GM19395 (cell line): ENCODE results near the gene ARFRP1.
"Not testable (repeated sequence)": the region's sequence is repeated elsewhere in the genome, so short reads cannot be mapped to it uniquely, and the experiment has no call there.

ENCODE experiments used
- ATAC-seq: cut with Tn5 transposase; IDR thresholded peaks from one replicate; pipeline ENCODE4 v1.9.1; 2021; ENCODE audit warnings: mild to moderate bottlenecking, moderate library complexity; ENCODE audit not compliant: unreplicated experiment

Gene ARFRP1

DNA sequence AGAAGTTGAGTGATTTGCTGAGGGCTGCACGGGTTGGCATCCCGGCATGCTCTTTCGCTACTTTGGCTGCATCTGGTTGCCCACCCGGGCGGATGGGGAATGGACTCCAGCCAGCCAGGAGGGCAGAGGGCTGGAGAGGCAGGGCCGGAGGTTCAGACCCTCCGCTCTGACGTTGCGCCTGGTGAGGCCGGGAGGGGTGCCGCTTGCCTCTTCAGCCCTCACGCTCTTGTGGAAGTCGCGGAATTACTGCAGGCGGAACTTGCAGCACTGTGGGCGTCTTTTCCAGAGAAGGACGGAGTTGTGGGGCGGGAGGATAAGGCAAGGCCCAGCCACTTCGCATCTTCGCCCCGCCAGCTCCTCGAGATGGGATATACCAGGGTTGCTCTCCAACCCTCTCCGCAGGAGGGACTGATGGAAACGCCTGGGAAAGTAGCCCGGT, 49.0 kb downstream of the ARFRP1 start:
- peak; percentile 35 for ATAC-seq

DNA sequence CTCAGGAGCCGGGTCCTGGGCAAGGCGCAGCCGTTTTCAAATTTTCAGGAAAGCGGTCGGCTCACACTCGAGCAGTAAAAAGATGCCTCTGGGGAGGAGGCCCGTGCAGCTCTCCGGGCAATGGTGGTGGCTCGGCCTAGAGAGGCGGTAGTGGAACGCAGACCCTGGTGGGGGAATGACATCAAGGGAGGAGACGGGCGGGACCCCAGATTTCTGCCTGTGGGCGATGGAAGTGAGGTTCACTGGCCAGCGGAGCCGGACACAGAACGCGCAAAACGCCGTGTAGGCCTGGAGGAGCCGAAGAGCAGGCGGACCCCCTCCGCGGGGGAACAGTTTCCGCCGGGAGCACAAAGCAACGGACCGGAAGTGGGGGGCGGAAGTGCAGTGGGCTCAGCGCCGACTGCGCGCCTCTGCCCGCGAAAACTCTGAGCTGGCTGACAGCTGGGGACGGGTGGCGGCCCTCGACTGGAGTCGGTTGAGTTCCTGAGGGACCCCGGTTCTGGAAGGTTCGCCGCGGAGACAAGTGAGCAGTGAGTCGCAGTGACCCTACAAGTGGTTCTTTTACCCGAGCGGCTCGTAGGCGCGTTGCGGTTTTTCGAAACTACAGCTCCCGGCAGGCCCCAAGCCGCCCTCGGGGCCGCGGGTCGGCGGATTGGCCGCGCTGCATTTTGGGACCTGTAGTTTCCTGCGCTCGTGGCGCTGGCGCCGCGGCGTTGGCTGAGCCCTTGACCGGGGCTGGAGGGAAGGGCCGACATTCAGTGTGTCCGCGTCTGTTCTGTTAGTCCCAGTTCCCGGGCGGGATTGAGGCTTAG, 49.6 kb downstream of the ARFRP1 start, which contains the start of gene RTEL1:
TSS of gene RTEL1 (plus strand) at position 376 of the 812 bp plus-strand sequence. CDS start 1,091 bp downstream, outside the sequence.
- peak; percentile 84 for ATAC-seq

DNA sequence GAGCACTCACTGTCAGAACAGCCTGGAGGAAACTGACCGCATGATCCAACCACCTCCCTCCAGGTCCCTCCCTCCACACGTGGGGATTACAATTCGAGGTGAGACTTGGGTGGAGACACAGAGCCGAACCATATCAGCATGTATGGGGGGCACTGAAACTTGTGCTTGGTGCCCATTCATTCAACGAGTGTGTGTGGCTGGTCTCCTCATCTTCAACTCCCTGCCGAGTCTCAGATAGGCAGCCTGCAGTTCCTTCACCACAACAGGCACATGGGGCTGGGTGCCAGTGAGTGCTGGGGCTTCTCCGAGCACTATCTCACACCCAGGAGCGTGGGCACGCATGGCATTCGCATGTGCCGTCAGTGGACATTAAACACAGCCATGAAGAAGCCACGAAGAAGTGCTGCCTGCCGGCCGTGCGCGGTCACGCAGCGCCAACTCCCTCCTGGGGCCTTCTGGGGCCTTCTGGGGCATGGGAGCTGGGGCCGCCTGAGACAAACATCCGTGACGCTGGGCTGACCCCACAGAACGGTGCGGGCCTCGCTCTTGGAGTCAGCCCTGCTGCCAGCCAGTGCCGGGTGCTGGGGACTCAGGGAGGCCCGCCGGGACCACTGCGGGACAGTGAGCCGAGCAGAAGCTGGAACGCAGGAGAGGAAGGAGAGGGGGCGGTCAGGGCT, 50.4 kb downstream of the ARFRP1 start:
- ATAC-seq = no peak

DNA sequence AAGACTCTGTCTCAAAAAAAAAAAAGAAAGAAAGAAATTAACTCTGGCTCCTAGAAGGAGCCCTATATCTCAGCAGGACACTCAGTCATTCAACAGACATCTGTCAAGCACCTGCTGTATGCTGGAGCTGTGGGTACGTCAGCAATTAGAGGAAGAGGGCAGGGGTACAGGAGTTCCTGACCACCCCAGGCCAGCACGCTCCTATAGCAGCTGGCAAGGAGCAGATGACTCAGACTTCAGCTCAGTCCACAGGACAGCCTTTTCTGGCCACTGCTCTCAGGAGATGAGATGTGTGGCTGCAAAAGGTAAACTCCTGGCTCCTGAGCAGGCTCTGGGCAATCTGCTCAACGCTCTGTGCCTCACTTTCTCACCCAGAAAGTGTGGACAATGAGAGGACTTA, 51.3 kb downstream of the ARFRP1 start:
- no peak for ATAC-seq

DNA sequence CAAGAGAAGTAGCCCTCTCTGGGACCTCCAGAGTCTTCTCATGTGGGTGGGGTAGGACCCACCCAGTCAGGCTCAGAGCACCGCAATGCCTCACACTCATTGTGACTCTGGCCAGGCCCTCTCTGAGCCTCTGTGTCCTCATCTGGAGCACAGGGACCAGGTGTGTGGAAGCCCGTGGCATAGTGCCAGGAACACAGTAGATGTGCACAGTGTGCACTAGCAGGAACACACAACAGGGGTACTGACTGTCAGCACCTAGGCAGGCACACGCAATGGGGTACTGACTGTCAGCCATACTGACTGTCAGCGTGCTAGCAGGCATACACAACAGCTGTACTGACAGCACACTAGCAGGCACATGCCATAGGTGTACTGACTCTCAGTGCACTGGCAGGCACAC, 52.5 kb downstream of the ARFRP1 start:
- ATAC-seq = no peak

DNA sequence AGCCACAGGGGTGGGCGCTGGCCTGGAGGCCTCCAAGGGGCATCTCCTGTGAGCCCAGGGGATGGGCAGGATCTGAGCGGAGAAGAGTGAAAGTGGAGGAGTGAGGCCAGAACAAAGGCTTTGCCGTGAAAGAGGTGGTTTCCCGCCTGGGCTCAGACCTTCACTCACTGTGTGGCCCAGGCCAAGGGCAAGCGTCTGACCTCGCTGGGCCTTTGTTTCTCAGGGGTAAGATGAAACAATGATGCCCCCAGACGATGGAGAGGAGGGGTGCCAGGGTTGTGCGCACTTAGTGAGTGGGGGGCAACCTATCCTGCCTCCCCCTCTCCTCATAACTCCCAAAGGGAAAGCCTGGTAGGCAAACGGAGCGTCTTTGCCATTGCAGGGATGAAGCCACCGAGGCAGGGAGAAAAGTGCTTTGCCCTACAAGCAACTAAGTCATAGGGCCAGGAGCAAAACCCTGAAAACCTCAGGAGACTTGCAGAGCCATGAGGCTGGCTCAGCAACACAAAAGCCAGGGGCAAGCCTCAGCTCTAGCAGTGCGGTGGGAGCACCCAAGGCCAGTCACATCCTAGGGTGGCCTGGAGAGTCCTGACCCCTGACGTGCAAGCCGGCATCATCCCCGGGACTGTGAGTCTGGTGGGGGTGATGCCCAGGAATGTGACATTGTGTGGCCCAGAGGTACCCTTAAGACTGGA, 53.7 kb downstream of the ARFRP1 start:
- ATAC-seq = no peak

DNA sequence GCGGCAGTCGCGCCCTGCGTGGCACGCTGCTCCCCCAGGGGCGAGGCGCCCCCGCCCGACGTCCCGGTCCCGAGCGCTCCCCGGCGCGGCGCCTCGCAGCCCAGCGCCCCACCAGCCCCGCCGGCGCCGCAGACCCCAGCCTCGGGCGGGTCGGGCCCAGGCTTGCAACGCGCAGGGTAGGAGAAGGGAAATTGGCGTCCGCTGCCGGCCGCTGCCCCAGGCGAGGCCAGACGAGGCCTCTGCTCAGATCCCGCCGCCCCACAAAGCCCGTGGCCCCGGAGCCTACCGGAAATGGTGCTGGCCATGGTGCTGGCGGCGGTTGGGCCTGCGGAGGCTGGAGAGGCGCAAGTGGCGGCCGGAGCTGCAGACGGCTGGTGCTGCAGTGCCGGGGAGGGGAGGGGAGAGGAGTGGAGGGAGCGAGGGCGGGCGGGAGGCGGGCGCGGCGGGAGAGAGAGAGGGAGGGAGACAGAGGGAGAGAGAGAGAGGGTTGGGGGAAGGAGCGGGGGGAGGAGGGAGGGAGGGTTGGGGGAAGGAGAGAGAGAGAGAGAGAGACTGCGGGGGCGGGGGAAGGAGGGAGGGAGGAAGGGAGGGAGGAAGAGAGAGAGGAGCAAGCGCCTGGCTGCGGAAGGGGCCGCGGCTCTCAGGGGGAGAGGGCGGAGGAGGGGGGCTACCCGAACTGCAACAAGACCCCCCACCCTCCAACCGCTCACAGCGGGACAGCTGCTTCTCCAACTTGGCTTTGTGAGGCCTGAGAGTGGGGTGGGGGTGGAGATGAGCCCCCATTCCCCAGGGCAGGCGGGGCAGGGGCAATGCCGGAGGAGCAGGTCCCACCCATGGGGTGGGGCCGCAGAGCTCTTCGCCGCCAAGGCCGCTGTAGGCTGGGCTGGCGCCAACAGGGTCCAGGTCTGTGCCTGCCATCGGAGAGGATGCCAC, 54.5 kb downstream of the ARFRP1 start, which contains the start of gene STMN3:
TSS of gene STMN3 (minus strand) at position 384 of the 933 bp plus-strand sequence. CDS start at position 305, 79 bp downstream.
- no peak for ATAC-seq

DNA sequence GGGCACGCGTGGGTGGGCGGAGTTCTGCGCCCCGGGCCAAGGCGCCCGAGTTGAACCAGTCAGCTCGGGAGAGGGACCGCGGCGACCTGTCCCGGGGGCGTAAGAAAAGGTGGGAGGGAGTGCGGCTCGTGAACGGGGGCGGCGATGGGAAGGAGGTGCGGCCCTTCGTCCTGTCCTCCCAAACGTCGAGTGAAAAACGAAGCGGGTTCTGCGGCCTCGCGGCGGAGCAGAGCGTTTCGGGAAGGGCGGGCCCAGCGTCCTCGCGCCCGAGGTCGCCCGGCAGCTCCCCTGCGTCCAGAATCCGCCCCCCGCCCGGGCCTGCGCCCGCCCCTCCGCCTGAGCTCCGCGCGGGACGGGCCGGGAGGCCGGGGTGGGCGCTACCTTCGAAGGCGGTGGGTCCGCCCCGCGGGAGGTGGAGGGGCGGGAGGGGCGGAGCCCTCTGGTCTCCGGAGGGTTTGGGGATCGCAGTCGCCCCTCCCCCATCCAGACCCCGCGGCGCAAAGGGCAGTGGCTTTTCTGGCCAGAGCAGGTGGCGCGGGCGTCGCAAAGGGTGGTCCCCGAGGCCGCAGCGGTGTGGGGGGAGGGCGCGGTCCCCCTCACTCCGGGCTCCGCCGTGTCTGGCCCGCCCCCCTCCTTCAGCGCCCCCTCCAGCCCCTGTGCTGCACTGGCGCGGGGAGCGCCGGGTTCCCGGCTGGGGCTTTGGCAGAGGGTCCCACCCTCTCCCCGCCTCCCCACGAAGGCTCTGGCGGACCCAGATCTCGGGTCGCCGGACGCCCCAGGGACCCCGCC, 55.4 kb downstream of the ARFRP1 start:
- ATAC-seq = no peak

DNA sequence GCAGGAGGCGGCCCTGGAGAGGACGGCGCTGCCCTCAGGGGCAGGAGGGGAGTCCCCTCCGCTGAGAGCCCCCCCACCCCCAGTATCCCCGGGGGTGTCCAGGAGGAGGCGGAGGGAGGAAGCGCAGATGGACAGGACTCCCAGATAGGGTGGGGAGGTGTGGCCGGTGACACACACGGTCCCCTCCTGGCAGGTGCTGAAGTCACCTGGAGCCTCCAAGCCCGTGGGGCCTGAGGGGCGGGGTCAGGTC, 55.9 kb downstream of the ARFRP1 start:
- no peak for ATAC-seq

DNA sequence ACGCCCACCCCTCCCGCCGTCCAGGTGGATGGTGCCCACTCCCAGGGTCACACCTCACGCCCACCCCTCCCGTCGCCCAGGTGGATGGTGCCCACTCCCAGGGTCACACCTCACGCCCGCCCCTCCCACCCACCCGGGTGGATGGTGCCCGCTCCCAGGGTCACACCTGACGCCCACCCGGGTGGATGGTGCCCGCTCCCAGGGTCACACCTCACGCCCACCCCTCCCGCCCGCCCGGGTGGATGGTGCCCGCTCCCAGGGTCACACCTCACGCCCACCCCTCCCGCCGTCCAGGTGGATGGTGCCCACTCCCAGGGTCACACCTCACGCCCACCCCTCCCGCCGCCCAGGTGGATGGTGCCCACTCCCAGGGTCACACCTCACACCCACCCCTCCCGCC, 57.3 kb downstream of the ARFRP1 start:
- ATAC-seq = not testable (repeated sequence)

DNA sequence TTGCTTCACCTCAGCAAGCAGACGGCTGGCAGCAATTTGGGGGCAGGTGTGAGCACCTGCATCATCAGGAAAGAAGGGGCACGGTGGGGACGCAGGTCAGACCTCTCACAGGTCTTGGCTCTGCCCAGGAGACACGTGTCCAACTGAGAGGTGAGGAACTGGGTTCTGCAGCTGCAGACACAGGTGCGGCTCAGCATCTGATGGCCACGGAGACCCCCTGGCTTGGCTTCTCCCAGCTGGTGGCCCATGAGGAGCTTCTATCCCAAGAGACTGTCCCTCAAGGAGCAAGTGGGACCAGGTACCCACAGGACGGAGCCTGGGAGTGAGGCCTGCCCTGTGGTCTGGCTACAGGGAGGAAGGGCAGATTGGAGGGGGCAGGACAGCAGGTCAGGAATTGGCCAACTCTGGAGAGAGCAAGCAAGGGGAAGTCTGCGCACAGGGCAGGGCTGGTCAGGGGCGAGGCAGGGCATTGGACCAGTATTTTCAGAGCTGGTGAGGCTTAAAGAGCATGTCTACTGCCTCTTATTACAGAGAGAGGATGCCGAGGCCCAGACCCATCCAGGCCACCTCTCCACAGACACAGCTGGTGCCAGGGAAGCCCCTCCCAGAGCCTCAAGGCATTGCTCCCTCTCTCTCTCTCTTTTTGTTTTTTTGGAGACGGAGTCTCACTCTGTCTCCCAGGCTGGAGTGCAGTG, 58.7 kb downstream of the ARFRP1 start:
- ATAC-seq = no peak
